Mesothelial cell of epicardium (in vitro differentiated cells): ENCODE results near the gene OXLD1. TPM values are rescaled to one million over a fixed set of nuclear protein-coding genes. Genes with fewer than 3 reads are reported as not detected.

Experiments used
- DNase-seq, 2 experiments: peaks; one replicate each; pipeline ENCODE4 v3.0.0; 2021; ENCODE audit warnings: low spot score in 2 of 2; ENCODE audit not compliant: unreplicated experiment in 2 of 2
- H3K27ac Mint-ChIP-seq: 2 replicates; pipeline ENCODE4 v1.8.0; 2021; ENCODE audit warnings: mixed read lengths
- H3K27me3 Mint-ChIP-seq: 2 replicates; pipeline ENCODE4 v1.8.0; 2021; ENCODE audit warnings: low read depth, mixed read lengths
- H3K36me3 Mint-ChIP-seq: 2 replicates; pipeline ENCODE4 v1.8.0; 2021; ENCODE audit warnings: mixed read lengths
- H3K4me1 Mint-ChIP-seq: 2 replicates; pipeline ENCODE4 v1.8.0; 2021; ENCODE audit warnings: mixed read lengths
- H3K4me3 Mint-ChIP-seq: 2 replicates; pipeline ENCODE4 v1.8.0; 2021; ENCODE audit warnings: mild to moderate bottlenecking, moderate library complexity, mixed read lengths
- H3K9me3 Mint-ChIP-seq: 2 replicates; pipeline ENCODE4 v1.8.0; 2021; ENCODE audit warnings: mixed read lengths
- total RNA-seq: library from RNA; stranded (reverse); gene quantifications from 3 replicates; pipeline ENCODE4 v1.2.1, GENCODE V29; 2021
- TF ChIP-seq, protein P1 (sequence below): fragments of 200-600 bp; sonication (generic); IDR thresholded peaks from one replicate; pipeline ENCODE4 v1.5.0; 2021; ENCODE audit warnings: antibody characterized with exemption; ENCODE audit not compliant: unreplicated experiment

The OXLD1 gene
- total RNA-seq, result 23.9 to 26.5 TPM (median 25.7 TPM) in 3 replicates

DNA sequence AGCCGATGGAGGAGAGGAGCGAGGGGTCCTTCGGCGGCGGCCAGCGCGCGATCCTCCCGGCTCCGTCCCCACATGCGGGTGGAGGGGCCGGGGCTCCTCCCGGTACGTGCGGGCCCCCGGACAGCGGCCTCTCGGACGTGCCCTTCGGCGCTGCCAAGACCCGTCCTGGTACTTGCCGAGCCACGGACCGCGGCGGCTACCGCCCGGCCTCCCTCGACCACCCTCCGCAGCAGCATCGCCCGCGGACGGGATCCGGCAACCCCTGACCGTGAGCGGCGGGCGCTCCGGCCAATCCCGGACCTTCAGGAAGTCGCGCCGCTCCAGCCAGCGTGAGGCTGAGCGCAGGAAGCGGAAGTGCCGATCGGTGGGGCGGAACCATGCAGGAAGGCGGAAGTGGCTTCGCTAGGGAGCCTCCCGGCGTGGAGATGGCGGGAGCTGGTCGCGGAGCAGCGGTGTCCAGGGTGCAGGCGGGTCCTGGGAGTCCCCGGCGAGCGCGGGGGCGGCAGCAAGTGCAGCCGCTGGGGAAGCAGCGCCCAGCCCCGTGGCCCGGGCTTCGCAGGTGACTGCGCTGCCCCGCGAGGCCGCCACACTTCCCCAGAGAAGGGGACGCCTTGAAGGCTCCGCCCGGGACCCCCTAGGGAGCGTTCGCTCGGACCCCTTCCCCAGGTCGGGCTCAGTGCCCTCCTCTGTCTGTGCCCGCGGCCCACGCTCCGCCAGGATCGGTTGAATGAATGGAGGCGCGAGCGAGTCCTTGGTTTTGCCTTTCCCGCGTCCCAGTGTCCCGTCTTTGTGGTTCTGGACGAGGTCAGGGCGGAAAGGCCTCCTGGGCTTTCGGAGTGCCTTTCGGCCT, at the start of gene OXLD1, which contains the start of gene CCDC137:
OXLD1 (minus strand) TSS at position 264 of the 850 bp plus-strand sequence; CDS start at position 236, 28 bp downstream.
CCDC137 (plus strand) TSS at position 396 of the 850 bp plus-strand sequence; CDS start at position 426, 30 bp downstream.
- Mint-ChIP-seq H3K36me3 (peaks cover 8% of the 10 kb centered on the region), H3K27me3 (no peaks in the 10 kb centered on the region), H3K27ac (peak within 1 kb of the TSS; percentile 98), H3K9me3 (no peaks in the 10 kb centered on the region), H3K4me1 (peaks cover 22% of the 10 kb centered on the region), H3K4me3 (peak within 1 kb of the TSS; percentile 91)
- TF ChIP-seq, protein P1, sequence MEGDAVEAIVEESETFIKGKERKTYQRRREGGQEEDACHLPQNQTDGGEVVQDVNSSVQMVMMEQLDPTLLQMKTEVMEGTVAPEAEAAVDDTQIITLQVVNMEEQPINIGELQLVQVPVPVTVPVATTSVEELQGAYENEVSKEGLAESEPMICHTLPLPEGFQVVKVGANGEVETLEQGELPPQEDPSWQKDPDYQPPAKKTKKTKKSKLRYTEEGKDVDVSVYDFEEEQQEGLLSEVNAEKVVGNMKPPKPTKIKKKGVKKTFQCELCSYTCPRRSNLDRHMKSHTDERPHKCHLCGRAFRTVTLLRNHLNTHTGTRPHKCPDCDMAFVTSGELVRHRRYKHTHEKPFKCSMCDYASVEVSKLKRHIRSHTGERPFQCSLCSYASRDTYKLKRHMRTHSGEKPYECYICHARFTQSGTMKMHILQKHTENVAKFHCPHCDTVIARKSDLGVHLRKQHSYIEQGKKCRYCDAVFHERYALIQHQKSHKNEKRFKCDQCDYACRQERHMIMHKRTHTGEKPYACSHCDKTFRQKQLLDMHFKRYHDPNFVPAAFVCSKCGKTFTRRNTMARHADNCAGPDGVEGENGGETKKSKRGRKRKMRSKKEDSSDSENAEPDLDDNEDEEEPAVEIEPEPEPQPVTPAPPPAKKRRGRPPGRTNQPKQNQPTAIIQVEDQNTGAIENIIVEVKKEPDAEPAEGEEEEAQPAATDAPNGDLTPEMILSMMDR, result no peak
- DNase-seq, result peak; percentile 95

DNA sequence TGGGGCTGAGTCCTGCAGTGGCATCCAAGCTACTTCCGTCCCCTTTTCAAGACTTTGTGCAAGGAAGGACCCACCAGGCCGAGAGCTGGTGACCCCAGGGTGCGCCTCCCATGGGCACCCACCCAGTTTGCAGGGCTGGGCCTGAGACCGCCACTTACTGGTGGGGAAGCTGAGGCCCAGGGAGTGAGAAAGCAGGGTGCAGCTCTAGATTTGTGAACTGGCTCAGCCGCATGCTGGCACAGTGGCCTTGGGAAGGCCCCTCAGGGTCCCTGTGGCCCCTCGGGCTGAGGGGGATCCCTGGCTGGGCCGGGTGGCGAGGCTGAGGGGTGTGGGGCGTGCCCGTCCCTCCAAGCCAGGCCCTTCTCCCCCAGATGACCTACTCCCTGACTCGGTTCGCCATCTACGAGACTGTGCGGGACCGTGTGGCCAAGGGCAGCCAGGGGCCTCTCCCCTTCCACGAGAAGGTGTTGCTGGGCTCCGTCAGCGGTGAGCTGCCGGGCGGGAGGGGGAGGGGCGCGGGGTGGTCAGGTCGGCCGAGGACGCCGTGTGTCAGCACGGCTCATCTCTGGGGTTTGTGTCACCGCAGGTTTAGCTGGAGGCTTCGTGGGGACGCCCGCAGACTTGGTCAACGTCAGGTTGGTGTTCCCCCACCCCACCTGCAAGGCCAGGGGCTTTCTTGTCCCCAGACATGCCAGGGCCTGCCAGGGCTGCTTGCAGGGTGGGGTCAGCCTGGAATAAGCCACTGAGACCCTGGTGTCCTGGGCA, 48.9 kb upstream of the OXLD1 start:
- Mint-ChIP-seq H3K36me3 (no peaks in the 10 kb centered on the region), H3K4me3 (no peak overlapping the region), H3K4me1 (peaks cover 16% of the 10 kb centered on the region), H3K9me3 (no peaks in the 10 kb centered on the region), H3K27ac (no peak overlapping the region), H3K27me3 (peaks cover 11% of the 10 kb centered on the region)
- TF ChIP-seq, protein P1, result no peak
- no peak for DNase-seq

DNA sequence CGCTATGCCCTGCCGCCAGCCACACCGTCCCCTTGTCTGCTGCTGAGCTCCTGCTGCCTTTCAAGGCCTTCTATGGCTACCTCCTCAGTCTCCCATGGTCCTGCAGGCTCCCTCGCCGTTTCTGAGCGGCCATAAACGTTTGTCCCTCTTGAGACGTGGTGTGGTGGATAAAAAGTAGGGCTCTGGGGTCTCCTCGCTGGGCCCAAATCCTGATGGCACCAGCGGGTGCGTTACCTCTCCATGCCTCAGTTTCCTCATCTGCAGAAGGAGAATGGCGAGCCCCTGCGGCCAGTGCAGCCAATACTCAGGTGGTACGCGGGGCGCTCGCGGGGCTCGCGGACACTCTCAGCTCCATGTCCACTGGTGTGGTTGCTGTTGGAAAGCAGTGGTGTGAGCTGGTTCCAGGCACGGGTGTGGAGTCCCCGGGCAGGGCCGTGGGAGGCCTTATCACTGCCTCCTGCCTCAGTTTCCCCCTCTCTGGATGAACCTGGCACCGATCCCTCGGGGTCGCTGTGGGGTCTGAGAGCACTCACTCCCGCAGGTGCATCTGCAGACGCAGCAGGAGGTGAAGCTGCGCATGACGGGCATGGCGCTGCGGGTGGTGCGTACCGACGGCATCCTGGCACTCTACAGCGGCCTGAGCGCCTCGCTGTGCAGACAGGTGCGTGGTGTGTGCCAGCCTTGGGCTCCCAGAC, 48.2 kb upstream of the OXLD1 start:
- TF ChIP-seq, protein P1, result no peak
- Mint-ChIP-seq H3K4me3 (no peak overlapping the region), H3K4me1 (peaks cover 16% of the 10 kb centered on the region), H3K27me3 (peaks cover 14% of the 10 kb centered on the region), H3K36me3 (no peaks in the 10 kb centered on the region), H3K27ac (no peak overlapping the region), H3K9me3 (no peaks in the 10 kb centered on the region)
- no peak for DNase-seq

DNA sequence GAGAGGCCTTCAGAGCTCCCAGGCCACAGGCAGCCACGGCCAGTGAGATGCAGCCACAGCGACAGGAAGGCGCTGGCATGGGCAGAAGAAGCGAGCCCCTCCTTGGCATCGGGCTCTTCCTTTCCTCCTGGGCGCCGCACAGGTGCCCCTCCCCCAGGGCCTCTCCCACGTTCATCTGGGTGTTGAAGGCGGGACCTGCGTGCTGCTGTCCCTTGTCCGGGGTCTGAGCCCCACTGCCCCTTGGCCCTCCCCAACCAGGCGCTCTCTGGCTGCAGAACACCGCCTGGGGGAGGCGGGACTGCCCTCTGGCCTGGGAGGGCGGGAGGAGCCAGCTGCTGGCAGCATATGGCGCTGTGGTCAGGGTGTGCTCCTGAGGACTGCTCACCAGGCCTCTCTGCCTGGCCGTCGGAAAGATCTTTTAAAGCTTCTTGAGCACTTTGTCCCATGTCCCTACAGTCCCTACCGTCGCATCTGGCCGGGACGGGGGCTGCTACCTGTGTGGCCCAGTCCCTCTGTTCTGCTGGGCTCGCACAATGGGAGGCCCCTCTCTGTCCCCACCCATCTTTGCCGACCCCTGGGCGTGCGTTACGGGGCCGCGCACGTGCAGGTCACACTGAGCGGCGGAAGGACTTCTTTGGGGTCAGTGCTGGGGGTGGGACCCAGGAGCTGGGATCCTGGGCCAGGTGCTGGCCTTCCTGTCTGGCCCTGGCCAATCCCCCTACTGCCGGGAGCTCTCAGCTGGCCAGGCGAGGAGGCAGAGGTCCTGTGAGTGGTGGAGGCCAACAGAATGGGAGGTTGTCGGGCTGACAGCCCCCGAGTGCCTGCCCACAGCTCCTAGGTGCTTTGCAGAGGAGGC, 47.4 kb upstream of the OXLD1 start:
- Mint-ChIP-seq H3K4me3 (peak overlapping the region; percentile 83), H3K9me3 (no peaks in the 10 kb centered on the region), H3K27ac (no peak overlapping the region)

More for the DNA sequence above, 47.4 kb upstream of the OXLD1 start:
- no peak for DNase-seq
- Mint-ChIP-seq H3K4me1 (peaks cover 16% of the 10 kb centered on the region), H3K27me3 (peaks cover 14% of the 10 kb centered on the region), H3K36me3 (no peaks in the 10 kb centered on the region)
- TF ChIP-seq, protein P1, result no peak
